LoVo (cell line): Measurements from ENCODE around the gene ASB11.

Experiments
- DNase-seq: peaks from one replicate; pipeline ENCODE4 v3.0.0-alpha.2; 2016; ENCODE audit warnings: low spot score

The ASB11 gene, protein sequence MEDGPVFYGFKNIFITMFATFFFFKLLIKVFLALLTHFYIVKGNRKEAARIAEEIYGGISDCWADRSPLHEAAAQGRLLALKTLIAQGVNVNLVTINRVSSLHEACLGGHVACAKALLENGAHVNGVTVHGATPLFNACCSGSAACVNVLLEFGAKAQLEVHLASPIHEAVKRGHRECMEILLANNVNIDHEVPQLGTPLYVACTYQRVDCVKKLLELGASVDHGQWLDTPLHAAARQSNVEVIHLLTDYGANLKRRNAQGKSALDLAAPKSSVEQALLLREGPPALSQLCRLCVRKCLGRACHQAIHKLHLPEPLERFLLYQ

DNA sequence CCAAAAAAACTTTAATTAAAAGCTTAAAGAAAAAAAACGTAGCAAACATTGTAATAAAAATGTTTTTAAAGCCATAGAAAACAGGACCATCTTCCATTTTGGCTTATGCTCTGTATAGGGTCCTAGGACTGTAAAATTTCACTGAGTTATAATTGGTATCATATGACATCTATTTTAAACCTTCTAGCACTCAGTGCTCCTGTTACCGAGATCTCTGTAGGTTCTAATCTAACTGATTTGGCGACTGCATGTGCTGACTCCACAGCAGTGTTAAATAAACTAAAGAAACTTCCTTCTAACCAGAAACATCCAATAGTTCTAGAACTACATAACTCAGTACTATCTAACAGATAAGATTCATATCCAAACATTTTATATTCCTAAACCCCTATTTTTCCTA is at the start of gene ASB11:
Gene ASB11, minus strand, starts transcription at position 132 of the 400 bp plus-strand sequence. Its CDS starts 35 bp downstream, at position 97.
- no peak for DNase-seq

GRCh38 chrX:15359701-15360100 is 44.3 kb upstream of the ASB11 start:
- DNase-seq = no peak

DNA sequence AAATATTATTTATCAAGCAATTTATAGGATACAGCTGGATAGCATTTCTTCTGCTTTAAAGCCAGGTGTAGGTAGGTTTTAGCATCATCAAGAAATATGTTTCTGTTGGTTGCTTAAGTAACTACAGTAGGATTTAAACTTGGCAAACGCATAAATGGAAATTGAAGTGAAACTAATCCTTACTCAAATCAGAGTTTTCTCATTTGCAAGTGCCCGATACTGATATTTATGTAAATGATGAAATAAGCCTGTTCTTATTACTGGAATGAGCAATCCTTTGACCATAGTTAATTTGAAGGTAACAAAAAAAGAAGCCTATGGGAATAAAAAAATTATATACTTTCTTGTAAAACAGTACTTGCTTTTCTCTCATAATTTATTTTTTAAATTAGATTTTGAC is 43.1 kb upstream of the ASB11 start:
- no peak for DNase-seq

DNA sequence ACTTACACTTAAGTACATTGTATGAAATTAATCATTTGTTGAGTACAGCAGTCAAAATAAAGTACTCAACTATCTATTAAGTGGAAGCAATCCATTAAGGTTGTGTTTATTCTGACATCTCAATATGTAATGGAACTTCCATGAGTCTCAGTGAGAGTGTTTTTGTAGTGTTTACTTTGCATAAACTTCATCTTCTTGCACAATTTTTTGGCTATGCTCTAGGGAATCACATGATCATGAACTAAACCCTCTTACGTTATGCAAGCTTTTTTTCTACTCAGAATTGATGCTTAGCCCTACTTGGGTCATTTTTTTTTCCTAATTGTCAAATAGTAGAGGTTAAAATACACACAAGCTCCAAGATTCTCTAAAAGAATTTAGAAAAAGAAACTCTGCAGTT is 41.0 kb upstream of the ASB11 start:
- no peak for DNase-seq

DNA sequence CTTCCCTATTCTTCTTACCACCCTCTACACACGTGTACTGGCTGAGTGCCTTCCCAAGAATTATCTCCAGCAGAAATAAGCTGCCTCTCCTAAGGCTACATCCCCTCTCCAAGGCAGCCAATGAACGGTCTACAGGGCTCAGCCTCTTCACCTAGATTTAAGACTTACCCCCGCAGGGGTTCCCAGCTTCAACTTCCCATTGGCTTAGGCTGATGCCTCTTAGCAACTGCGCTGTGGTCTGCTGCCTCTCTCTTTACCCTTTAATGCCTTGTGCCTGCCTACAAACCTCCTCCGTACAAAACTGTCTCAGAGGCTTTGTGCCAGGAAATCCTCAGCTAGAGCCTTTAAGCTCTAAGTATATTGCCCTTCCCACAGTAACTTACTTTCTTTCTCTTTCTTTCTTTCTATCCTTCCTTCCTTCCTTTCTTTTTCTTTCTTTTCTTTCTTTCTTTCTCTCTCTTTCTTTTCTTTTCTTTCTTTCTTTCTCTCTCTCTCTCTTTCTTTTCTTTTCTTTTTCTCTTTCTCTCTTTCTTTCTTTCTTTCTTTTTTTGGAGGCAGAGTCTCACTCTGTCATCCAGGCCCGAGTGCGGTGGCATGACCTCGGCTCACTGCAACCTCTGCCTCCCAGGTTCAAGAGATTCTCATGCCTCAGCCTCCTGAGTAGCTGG is 35.0 kb upstream of the ASB11 start:
- no peak for DNase-seq

DNA sequence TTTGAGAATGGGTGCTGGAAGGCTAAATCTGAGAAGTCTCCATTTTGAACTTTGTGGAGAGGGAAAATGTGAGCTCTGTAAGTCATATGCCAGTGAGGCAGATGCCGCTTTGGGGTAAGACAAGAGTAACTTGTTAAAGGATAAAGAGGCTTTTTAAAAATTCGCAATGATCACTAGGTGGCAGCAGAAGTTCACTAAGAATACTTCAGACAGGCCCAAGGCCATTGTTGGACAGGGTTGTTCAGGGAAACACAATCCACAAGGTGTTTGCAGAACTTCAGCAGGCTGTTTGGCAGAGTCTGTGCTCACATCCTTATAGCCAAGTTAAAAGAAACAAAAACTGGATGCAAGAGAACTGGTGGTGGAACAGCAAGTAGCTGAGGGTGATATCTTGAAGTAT is 33.6 kb upstream of the ASB11 start:
- DNase-seq = peak; percentile 39

DNA sequence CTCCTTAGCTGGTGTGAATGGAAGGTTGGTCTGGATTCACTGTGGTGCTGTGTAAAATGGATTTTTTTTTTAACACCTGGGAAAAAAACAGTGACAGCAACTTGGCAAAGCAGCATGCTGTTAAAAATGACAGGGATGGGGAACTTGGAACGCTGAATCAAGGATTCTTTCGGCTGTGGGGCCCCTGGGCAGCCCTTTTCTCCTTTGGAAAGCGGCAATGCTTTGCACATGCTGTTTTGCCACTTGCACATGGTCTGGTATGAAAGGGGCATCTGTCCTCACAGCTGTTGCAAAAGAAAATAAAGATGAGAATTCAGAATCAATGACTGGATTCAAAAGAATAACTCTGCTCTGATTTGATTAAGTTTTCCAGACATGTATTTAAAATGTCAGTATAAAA is 30.5 kb upstream of the ASB11 start:
- DNase-seq = no peak

- DNase-seq = no peak
Observed at GRCh38 chrX:15344106-15344505, 28.7 kb upstream of the ASB11 start.

- no peak for DNase-seq
Observed at GRCh38 chrX:15343075-15343476, 27.6 kb upstream of the ASB11 start.

GRCh38 chrX:15340867-15341266 is 25.4 kb upstream of the ASB11 start:
- no peak for DNase-seq

- DNase-seq = peak; percentile 3
Observed at GRCh38 chrX:15336023-15336413, 20.6 kb upstream of the ASB11 start.

GRCh38 chrX:15335135-15336022 is 19.9 kb upstream of the ASB11 start, which contains the start of gene PIGA:
Gene PIGA (minus strand): TSS chrX:15335523. CDS start chrX:15331930, 3,593 bp downstream.
- peak; percentile 90 for DNase-seq

DNA sequence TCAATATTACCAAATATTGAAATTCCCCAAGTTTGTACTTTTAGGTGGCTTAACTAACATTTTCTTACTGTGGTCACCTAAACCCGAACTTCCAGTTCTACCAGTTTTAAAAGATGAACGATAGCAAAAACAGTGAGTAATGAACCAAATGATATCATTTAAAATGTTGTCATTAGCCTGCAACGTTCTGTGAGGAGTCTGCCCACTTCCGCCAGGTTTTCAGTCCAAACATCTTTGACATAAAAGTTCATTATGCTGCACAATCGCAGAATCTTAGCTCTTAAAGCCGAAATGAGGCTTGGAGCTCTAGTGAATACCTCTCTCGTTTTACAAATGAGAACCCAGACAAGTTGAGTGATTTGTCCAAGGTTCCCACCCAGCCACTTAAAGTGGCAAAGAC is 19.1 kb upstream of the ASB11 start:
- DNase-seq = no peak

DNA sequence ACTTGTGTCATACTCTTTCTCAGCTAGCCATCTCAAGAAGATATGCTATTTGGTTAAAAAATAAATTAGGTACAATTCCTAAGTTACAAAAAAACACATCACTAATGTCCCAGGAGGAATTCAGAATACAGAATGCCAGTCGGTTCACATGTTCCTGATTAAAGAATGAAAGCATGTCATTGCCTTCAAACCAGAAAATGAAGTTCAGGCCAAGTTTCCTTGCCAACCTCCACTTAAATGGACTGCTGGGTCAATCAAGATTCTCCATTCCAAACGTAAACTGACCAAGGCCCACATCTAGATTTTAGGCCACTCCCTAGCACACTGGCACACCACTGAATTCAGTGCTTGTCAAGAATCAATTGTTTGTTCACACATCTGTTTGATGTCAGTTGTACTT is 13.4 kb upstream of the ASB11 start:
- DNase-seq = no peak

DNA sequence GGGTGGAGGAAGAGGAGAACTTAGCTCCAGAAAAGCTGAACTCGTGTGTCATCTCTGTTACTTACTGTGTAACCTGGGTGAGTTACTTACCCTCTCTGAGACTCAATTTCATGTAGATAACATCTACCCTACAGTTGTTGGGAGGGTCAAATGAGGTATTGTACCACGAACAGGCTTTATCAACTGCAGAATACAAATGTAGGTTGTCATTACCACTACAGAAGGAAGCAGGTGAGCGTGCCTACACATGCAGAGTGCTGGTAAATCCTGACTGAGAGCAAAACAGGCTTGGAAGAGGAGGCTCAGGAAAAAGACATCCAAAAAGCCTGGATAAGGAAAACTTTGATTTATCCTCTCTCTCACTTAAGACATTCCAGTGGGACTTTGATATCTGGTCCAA is 12.7 kb upstream of the ASB11 start:
- no peak for DNase-seq

- DNase-seq = no peak
Observed at GRCh38 chrX:15322472-15322871, 7.0 kb upstream of the ASB11 start.

DNA sequence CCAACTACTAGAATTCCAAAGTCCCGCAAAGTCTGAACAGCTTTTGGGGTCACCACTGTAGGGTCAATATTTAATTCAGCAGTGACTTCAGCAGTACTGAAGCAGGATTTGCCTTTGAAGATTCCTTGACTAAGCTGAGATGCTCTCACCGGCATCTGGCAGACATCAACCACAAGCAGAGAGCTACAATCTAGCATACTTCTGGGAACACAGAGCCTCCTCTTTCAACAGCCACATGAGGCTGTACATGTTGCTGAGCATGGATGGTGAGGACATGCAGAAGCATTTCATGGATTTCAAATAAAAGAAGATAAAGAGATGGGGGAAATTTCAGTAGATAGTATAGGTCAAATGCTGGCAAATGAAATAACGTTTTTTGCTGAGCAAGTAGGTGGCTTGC is 6.6 kb upstream of the ASB11 start:
- DNase-seq = no peak

DNA sequence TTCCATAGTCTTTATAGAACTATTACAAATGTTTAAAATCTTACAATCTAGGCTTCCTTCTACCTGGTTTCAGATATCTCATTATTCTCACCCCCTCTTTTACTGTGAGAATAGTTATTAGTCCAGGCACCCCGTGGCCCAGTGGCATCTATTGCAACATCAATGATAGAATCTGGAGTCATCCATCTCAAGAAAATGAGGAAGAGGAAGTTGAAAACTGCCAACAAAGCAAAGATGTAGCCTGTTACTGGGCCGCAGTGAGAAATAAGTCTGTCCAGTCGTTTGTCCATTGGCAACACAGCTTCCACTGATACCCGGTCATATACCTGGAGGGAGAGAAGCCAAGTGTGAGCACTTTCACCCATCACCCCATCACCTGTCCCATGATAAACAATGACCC is 6.0 kb upstream of the ASB11 start:
- no peak for DNase-seq

- no peak for DNase-seq
Observed at GRCh38 chrX:15320297-15320696, 4.9 kb upstream of the ASB11 start.

DNA sequence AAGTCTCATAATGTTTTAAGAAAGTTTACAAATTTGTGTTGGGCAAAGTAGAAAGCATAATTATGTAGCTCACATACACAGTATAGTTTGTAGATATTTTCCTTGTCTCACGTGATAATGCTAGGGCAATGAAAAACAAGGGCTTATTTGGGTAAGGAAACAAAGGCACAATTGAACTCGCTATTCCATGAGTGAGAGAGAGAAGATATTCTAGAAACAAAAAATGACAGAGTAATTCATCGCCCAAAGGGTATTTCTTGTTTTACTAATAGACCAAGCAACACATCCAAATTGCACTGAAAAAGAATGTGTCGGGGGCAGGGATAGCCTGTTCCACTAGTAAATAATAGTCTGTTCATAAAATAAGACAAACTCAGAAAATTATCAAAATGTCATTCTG is 3.6 kb upstream of the ASB11 start:
- no peak for DNase-seq

- DNase-seq = no peak
Observed at GRCh38 chrX:15314472-15314871, 968 bp downstream of the ASB11 start.

DNA sequence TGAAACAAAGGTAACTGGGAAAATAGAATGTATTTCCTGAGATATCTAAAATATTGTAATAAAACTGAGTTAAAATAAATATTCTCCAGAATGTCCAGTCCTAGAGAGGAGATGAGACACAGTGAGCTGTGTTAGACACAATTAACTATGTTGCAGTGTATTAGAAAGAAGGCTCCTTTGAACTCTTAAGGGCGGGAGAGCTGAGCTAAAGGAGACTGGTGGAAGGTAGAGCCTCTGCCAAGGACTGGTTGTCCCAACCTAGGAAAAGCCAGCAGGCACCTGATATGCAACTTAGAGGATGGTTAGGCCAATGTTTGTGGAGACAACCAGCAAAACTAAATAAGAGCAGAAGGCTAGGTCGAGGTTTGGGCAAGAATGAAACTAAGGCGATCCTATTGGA is 4.3 kb downstream of the ASB11 start:
- no peak for DNase-seq

- DNase-seq = peak; percentile 2
Observed at GRCh38 chrX:15310117-15310516, 5.3 kb downstream of the ASB11 start.
